Measurements from ENCODE around the gene ATOH8. TPM values are rescaled to one million over a fixed set of nuclear protein-coding genes. Genes with fewer than 3 reads are reported as not detected.

The ATOH8 gene
- polyA plus RNA-seq, 1 donor (not counting 4 experiments of a cell fraction or from before 2014, with no cell fraction given): not detected

- Histone ChIP-seq H3K4me2 (ENCODE audit: control insufficient read depth, extremely low read depth, insufficient read depth, low read depth, low read length) (no peak overlapping the region), H3K27ac (ENCODE audit: control insufficient read depth, insufficient read depth, low read length) (no peak overlapping the region), H3K4me1 (ENCODE audit: control insufficient read depth, extremely low read depth, insufficient read depth, low read length) (no peaks in the 10 kb centered on the region), H3K9ac (ENCODE audit: control insufficient read depth, extremely low read depth, insufficient read depth, low read length) (no peak overlapping the region), H3K79me2 (ENCODE audit: control insufficient read depth, insufficient read depth, low read length) (no peaks in the 10 kb centered on the region), H3K4me3 (ENCODE audit: control insufficient read depth in 2 of 3, extremely low read depth in 1 of 3, insufficient read depth in 2 of 3, low read depth in 1 of 3, low read length in 3 of 3) (no peak overlapping the region), H3K9me1 (ENCODE audit: control insufficient read depth, extremely low read depth, insufficient read depth, low read length) (no peaks in the 10 kb centered on the region), H3K9me3 (ENCODE audit: control insufficient read depth, low read depth, low read length) (no peaks in the 10 kb centered on the region), H3K27me3 (ENCODE audit: control insufficient read depth, extremely low read depth, insufficient read depth, low read length) (peaks cover 28% of the 10 kb centered on the region), H4K20me1 (ENCODE audit: control insufficient read depth, extremely low read depth, insufficient read depth, low read length) (no peaks in the 10 kb centered on the region), H3K36me3 (ENCODE audit: control insufficient read depth in 2 of 2, extremely low read depth in 1 of 2, insufficient read depth in 2 of 2, low read length in 2 of 2) (no peaks in the 10 kb centered on the region), H2AFZ (ENCODE audit: control insufficient read depth, low read length) (no peak overlapping the region)
- dilution Hi-C loops (cut with MboI; ENCODE audit: extremely low pct_ligation_motif_present, low sequenced_read_pairs): no loop called here
- TF ChIP-seq EZH2 (IDR thresholded peaks at IDR 0.05; ENCODE audit: low read length): no peak
- TF ChIP-seq CTCF (optimal IDR thresholded peaks at IDR 0.05 in 1 of 3, IDR thresholded peaks at IDR 0.05 in 1 of 3, conservative IDR thresholded peaks at IDR 0.05 in 1 of 3; ENCODE audit: extremely low read depth in 1 of 3, insufficient read depth in 2 of 3, low read length in 3 of 3): no peak
- no peak for FAIRE-seq
- DNase-seq (ENCODE audit: low read depth, low spot score): no peak
Observed at GRCh38 chr2:85784474-85784986, 30.7 kb downstream of the ATOH8 start.

GRCh38 chr2:85785027-85785822, 31.4 kb downstream of the ATOH8 start:
- no peak for FAIRE-seq

More at GRCh38 chr2:85785027-85785822, 31.4 kb downstream of the ATOH8 start:
- no peaks in the 10 kb centered on the region for H3K4me1 ChIP-seq (ENCODE audit: control insufficient read depth, extremely low read depth, insufficient read depth, low read length)
- TF ChIP-seq EZH2 (IDR thresholded peaks at IDR 0.05; ENCODE audit: low read length) (no peak), CTCF (optimal IDR thresholded peaks at IDR 0.05 in 1 of 3, IDR thresholded peaks at IDR 0.05 in 1 of 3, conservative IDR thresholded peaks at IDR 0.05 in 1 of 3; ENCODE audit: extremely low read depth in 1 of 3, insufficient read depth in 2 of 3, low read length in 3 of 3) (no peak)
- no peaks in the 10 kb centered on the region for H3K36me3 ChIP-seq (ENCODE audit: control insufficient read depth in 2 of 2, extremely low read depth in 1 of 2, insufficient read depth in 2 of 2, low read length in 2 of 2)
- no peak overlapping the region for H2AFZ ChIP-seq (ENCODE audit: control insufficient read depth, low read length)
- no peak overlapping the region for H3K27ac ChIP-seq (ENCODE audit: control insufficient read depth, insufficient read depth, low read length)
- DNase-seq (ENCODE audit: low read depth, low spot score): no peak
- no peaks in the 10 kb centered on the region for H3K9me1 ChIP-seq (ENCODE audit: control insufficient read depth, extremely low read depth, insufficient read depth, low read length)
- peaks cover 24% of the 10 kb centered on the region for H3K27me3 ChIP-seq (ENCODE audit: control insufficient read depth, extremely low read depth, insufficient read depth, low read length)
- no peak overlapping the region for H3K4me2 ChIP-seq (ENCODE audit: control insufficient read depth, extremely low read depth, insufficient read depth, low read depth, low read length)
- dilution Hi-C loops (cut with MboI; ENCODE audit: extremely low pct_ligation_motif_present, low sequenced_read_pairs): no loop called here
- H4K20me1 ChIP-seq (ENCODE audit: control insufficient read depth, extremely low read depth, insufficient read depth, low read length): no peaks in the 10 kb centered on the region
- no peaks in the 10 kb centered on the region for H3K79me2 ChIP-seq (ENCODE audit: control insufficient read depth, insufficient read depth, low read length)
- no peak overlapping the region for H3K4me3 ChIP-seq (ENCODE audit: control insufficient read depth in 2 of 3, extremely low read depth in 1 of 3, insufficient read depth in 2 of 3, low read depth in 1 of 3, low read length in 3 of 3)
- H3K9ac ChIP-seq (ENCODE audit: control insufficient read depth, extremely low read depth, insufficient read depth, low read length): no peak overlapping the region
- no peaks in the 10 kb centered on the region for H3K9me3 ChIP-seq (ENCODE audit: control insufficient read depth, low read depth, low read length)
